OCI-LY3 (cell line): Measurements from ENCODE around the gene ZNF432.
"Not testable (repeated sequence)": the region's sequence is repeated elsewhere in the genome, so short reads cannot be mapped to it uniquely, and the experiment has no call there.

Source experiments
- H2AFZ ChIP-seq: fragments of 200-600, 300-600 bp; shearing (Covaris generic); 2 replicates; pipeline ENCODE4 v1.6.0; 2014; ENCODE audit warnings: antibody characterized with exemption, low read depth, low read length
- H3K27ac ChIP-seq: fragments of 200-600, 300-600 bp; sonication (generic); 2 replicates; pipeline ENCODE4 v1.5.1; 2014; ENCODE audit warnings: mild to moderate bottlenecking, low read length, moderate library complexity, mixed read lengths
- H3K27me3 ChIP-seq: fragments of 200-600, 300-600 bp; sonication (generic); 2 replicates; pipeline ENCODE4 v1.6.1; 2014; ENCODE audit warnings: low read depth, low read length, mixed read lengths
- H3K36me3 ChIP-seq: fragments of 200-600, 300-600 bp; sonication (generic); replicated peaks from 2 replicates; pipeline ENCODE3; 2014; ENCODE audit warnings: low read depth, low read length, mixed read lengths
- H3K4me1 ChIP-seq: fragments of 300-600, 200-600 bp; sonication (generic); 2 replicates; pipeline ENCODE4 v1.6.1; 2014; ENCODE audit warnings: low read length, mixed read lengths
- H3K4me2 ChIP-seq: fragments of 200-600, 300-600 bp; sonication (generic); 2 replicates; pipeline ENCODE4 v1.6.1; 2014; ENCODE audit warnings: low read length, mixed read lengths
- H3K4me3 ChIP-seq: fragments of 300-600, 200-600 bp; sonication (generic); 2 replicates; pipeline ENCODE4 v1.5.1; 2014; ENCODE audit warnings: antibody characterized with exemption, mild to moderate bottlenecking, low read length, moderate library complexity
- H3K79me2 ChIP-seq: fragments of 300-600, 200-600 bp; shearing (Covaris generic); 2 replicates; pipeline ENCODE4 v1.6.1; 2014; ENCODE audit warnings: mild to moderate bottlenecking, low read length, mixed read lengths
- H3K9ac ChIP-seq: fragments of 300-600, 200-600 bp; shearing (Covaris generic); 2 replicates; pipeline ENCODE4 v1.6.0; 2014; ENCODE audit warnings: mild to moderate bottlenecking, low read length, moderate library complexity
- H3K9me3 ChIP-seq: fragments of 200-600, 300-600 bp; shearing (Covaris generic); 2 replicates; pipeline ENCODE4 v1.6.1; 2014; ENCODE audit warnings: low read length, mixed read lengths; ENCODE audit not compliant: insufficient read depth
- H4K20me1 ChIP-seq: fragments of 200-600, 300-600 bp; sonication (generic); 2 replicates; pipeline ENCODE4 v1.6.1; 2016; ENCODE audit warnings: low read length, mixed read lengths; ENCODE audit not compliant: insufficient read depth
- EZH2phosphoT487 ChIP-seq: fragments of 200-600 bp; shearing (Covaris generic); IDR thresholded peaks from 2 replicates; pipeline ENCODE4 v1.6.1; 2018; ENCODE audit warnings: antibody characterized with exemption, mixed run types, low read depth
- TF ChIP-seq, protein P1 (sequence below): fragments of 200-600, 300-600 bp; sonication (generic); IDR thresholded peaks from 2 replicates; pipeline ENCODE4 v1.5.1; 2014; ENCODE audit warnings: antibody characterized with exemption, low read length, low read depth

ZNF432 gene

DNA sequence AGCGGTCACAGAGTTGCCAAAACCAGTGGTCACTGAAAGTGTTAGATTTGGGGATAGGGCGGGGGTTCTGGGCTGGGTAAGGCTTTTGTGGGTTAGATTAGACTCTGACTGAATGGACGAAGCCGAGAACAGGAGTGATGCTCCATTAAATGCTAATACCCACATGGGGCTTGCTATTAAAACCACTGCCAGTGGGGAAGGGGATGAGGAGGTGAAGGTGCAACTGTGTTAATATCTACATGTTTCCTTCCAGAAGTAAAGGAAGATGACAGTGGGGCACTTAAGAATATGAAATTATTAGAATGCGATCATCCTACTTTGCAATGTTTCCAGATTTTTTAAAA, 19.9 kb downstream of the ZNF432 start:
- no peaks in the 10 kb centered on the region for H3K27me3 ChIP-seq
- no peak for TF ChIP-seq EZH2phosphoT487
- TF ChIP-seq, protein P1, sequence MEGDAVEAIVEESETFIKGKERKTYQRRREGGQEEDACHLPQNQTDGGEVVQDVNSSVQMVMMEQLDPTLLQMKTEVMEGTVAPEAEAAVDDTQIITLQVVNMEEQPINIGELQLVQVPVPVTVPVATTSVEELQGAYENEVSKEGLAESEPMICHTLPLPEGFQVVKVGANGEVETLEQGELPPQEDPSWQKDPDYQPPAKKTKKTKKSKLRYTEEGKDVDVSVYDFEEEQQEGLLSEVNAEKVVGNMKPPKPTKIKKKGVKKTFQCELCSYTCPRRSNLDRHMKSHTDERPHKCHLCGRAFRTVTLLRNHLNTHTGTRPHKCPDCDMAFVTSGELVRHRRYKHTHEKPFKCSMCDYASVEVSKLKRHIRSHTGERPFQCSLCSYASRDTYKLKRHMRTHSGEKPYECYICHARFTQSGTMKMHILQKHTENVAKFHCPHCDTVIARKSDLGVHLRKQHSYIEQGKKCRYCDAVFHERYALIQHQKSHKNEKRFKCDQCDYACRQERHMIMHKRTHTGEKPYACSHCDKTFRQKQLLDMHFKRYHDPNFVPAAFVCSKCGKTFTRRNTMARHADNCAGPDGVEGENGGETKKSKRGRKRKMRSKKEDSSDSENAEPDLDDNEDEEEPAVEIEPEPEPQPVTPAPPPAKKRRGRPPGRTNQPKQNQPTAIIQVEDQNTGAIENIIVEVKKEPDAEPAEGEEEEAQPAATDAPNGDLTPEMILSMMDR: no peak
- peak overlapping the region; percentile 65 for H3K4me2 ChIP-seq
- H3K4me3 ChIP-seq: peak overlapping the region; percentile 91
- H3K4me1 ChIP-seq: peaks cover 11% of the 10 kb centered on the region
- H3K9ac ChIP-seq: peak overlapping the region; percentile 92
- peak overlapping the region; percentile 71 for H3K27ac ChIP-seq
- peaks cover 38% of the 10 kb centered on the region for H3K9me3 ChIP-seq
- H2AFZ ChIP-seq: peak overlapping the region; percentile 96
- no peaks in the 10 kb centered on the region for H4K20me1 ChIP-seq
- peaks cover 62% of the 10 kb centered on the region for H3K36me3 ChIP-seq
- peaks cover 21% of the 10 kb centered on the region for H3K79me2 ChIP-seq

DNA sequence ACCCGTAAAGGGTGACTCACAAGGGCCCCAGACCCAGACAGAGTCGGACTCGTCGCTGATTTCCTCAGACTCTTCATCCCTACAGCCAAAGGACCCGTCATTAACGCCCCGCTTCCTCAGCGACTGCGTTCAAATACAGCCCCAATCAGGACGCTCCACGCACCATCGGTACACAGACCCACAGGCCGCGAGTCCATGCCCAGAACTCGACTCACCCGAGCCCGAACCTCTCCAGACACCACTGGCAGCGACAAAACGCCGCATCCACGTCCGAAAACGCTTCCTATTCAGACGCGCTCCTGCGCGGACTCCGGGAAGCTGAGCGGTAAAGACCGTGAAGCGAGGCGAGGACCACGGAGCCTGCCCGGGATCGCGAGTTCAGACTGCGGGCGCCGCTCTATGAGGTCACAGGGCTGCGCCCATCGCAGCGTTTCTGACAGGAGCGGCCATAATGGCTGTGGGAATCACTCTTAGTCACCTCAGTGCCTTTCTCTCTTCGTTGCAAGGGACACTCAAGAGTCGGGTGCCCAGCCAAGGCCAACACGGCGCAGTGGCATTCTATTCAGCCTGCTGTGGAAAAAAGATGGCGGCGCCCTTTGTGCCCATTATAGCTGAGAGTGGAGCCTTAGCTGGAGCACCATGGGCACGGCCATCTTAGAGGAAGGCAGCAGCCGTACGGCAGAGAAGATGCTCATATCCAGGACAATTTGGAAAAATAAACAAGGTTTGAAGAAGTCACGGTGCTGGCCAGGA, 20.4 kb downstream of the ZNF432 start, which contains the start of gene ZNF614:
TSS of gene ZNF614 (minus strand) at position 353 of the 753 bp plus-strand sequence. CDS start 2,634 bp downstream, outside the sequence.
- Histone ChIP-seq H3K9me3 (peaks cover 37% of the 10 kb centered on the region), H3K4me2 (peak within 1 kb of the TSS; percentile 65), H3K79me2 (peaks cover 21% of the 10 kb centered on the region), H2AFZ (peak within 1 kb of the TSS; percentile 96), H3K36me3 (peaks cover 62% of the 10 kb centered on the region), H3K9ac (peak within 1 kb of the TSS; percentile 92), H3K4me3 (peak within 1 kb of the TSS; percentile 91), H3K27me3 (no peaks in the 10 kb centered on the region), H3K27ac (peak within 1 kb of the TSS; percentile 71), H3K4me1 (peaks cover 11% of the 10 kb centered on the region), H4K20me1 (no peaks in the 10 kb centered on the region)
- TF ChIP-seq EZH2phosphoT487: no peak
- TF ChIP-seq, protein P1: no peak

DNA sequence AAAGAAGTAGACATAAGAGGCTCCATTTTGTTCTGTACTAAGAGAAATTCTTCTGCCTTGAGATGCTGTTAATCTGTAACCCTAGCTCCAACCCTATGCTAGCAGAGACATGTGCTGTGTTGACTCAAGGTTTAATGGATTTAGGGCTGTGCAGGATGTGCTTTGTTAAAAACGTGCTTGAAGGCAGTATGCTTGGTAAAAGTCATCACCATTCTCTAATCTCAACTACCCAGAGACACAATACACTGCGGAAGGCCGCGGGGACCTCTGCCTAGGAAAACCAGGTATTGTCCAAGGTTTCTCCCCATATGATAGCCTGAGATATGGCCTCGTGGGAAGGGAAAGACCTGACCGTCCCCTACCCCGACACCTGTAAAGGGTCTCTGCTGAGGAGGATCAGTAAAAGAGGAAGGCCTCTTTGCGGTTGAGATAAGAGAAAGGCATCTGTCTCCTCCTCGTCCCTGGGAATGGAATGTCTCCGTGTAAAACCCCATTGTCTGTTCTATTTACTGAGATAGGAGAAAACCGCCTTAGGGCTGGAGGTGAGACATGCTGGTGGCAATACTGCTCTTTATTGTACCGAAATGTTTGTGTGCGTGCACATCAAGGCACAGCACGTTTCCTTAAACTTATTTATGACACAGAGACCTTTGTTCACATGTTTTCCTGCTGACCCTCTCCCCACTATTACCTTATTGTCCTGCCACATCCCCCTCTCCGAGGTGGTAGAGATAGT, 22.2 kb downstream of the ZNF432 start:
- not testable (repeated sequence) for H3K9ac ChIP-seq, H3K4me3 ChIP-seq

DNA sequence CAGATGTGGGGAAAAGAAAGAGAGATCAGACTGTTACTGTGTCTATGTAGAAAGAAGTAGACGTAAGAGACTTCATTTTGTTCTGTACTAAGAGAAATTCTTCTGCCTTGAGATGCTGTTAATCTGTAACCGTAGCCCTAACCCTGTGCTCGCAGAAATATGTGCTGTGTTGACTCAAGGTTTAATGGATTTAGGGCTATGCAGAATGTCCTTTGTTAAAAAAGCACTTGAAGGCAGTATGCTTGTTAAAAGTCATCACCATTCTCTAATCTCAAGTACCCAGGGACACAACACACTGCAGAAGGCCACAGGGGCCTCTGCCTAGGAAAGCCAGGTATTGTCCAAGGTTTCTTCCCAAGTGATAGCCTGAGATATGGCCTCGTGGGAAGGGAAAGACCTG, 24.2 kb downstream of the ZNF432 start:
- H3K36me3 ChIP-seq: peaks cover 65% of the 10 kb centered on the region
- peaks cover 36% of the 10 kb centered on the region for H3K9me3 ChIP-seq
- H3K4me2 ChIP-seq, H3K27ac ChIP-seq, H2AFZ ChIP-seq, H3K4me3 ChIP-seq, H3K9ac ChIP-seq, H4K20me1 ChIP-seq, H3K27me3 ChIP-seq: not testable (repeated sequence)
- peaks cover 11% of the 10 kb centered on the region for H3K4me1 ChIP-seq
- peaks cover 29% of the 10 kb centered on the region for H3K79me2 ChIP-seq

More for the DNA sequence above, 22.2 kb downstream of the ZNF432 start:
- Histone ChIP-seq H3K79me2 (peaks cover 21% of the 10 kb centered on the region), H3K4me1 (peaks cover 11% of the 10 kb centered on the region), H3K36me3 (peaks cover 63% of the 10 kb centered on the region), H3K9me3 (peaks cover 36% of the 10 kb centered on the region)
- not testable (repeated sequence) for H4K20me1 ChIP-seq, H3K27ac ChIP-seq, H3K4me2 ChIP-seq, H3K27me3 ChIP-seq, H2AFZ ChIP-seq

DNA sequence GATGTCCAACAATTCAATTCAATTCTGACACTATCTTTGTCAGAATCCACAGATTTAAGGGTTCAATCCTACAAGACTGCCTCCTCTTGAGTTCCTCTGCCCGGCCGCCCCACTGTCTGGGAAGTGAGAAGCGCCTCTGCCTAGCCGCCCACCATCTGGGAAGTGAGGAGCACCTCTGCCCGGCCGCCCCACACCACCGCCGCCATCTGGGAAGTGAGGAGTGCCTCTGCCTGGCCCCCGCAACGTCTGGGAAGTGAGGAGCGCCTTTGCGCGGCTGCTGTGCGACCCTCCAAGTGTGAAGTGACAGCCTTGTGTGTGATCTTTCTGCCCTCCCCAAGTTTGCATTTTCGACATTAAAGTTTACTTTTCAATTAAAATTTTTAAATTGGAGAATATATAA, 26.4 kb downstream of the ZNF432 start:
- H3K9ac ChIP-seq: no peak overlapping the region
- no peaks in the 10 kb centered on the region for H4K20me1 ChIP-seq
- H3K4me2 ChIP-seq: no peak overlapping the region
- H3K27ac ChIP-seq: no peak overlapping the region
- no peaks in the 10 kb centered on the region for H3K27me3 ChIP-seq
- H2AFZ ChIP-seq: no peak overlapping the region
- peaks cover 18% of the 10 kb centered on the region for H3K79me2 ChIP-seq
- TF ChIP-seq EZH2phosphoT487: no peak
- TF ChIP-seq, protein P1: no peak
- no peak overlapping the region for H3K4me3 ChIP-seq
- H3K4me1 ChIP-seq: peaks cover 3% of the 10 kb centered on the region
- H3K9me3 ChIP-seq: peaks cover 49% of the 10 kb centered on the region
- H3K36me3 ChIP-seq: peaks cover 86% of the 10 kb centered on the region
